T-helper 2 cell treated with Interferon-gamma antibody and Interleukin-4, amounts not matched to agents 5 μg/mL and 100 μg/mL, for 36 hours (primary cell): ENCODE measurements around the gene STAC2.

ENCODE experiments used
- DNase-seq: peaks from one replicate; pipeline ENCODE4 v3.0.0; 2021; ENCODE audit warnings: low spot score
- H3K27ac Mint-ChIP-seq: one replicate; pipeline ENCODE4 v1.8.0; 2021; ENCODE audit warnings: mild to moderate bottlenecking, mixed read lengths
- H3K27me3 Mint-ChIP-seq: one replicate; pipeline ENCODE4 v1.8.0; 2021; ENCODE audit warnings: low read depth, mixed read lengths
- H3K36me3 Mint-ChIP-seq: one replicate; pipeline ENCODE4 v1.8.0; 2021; ENCODE audit warnings: low read depth, mixed read lengths
- H3K4me1 Mint-ChIP-seq: one replicate; pipeline ENCODE4 v1.8.0; 2021; ENCODE audit warnings: low read depth, mixed read lengths
- H3K4me3 Mint-ChIP-seq: one replicate; pipeline ENCODE4 v1.8.0; 2022; ENCODE audit warnings: mild to moderate bottlenecking, moderate library complexity, mixed read lengths
- H3K9me3 Mint-ChIP-seq: one replicate; pipeline ENCODE4 v1.8.0; 2021; ENCODE audit warnings: mixed read lengths

Gene STAC2

DNA sequence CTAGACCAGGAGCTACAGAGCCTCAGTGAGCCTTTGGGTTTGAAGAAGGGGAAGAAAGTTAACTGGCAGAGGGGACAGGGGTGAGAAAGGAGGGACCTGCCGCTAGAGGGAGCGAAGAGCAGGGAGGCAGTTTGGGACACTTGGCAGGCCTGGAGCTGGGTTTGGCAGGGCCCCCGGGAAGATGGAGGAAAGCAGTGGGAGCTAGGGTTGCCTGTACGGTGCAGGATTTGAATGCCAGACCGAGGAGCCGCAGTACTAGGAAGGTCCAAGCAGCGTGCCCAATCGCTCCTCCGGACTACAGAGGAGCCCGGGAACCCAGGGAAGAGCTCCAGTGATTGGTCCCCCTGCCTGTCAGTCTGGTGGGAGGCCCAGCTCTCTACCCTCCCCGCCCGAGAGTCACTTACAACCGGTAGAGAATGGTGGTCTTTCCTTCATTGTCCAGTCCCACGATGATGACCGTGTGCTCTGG lies 61.0 kb downstream of the STAC2 start:
- peak overlapping the region; percentile 85 for H3K4me3 Mint-ChIP-seq
- H3K4me1 Mint-ChIP-seq, result peaks cover 17% of the 10 kb centered on the region
- peak; percentile 70 for DNase-seq
- H3K36me3 Mint-ChIP-seq, result no peaks in the 10 kb centered on the region
- no peak overlapping the region for H3K27ac Mint-ChIP-seq
- H3K27me3 Mint-ChIP-seq, result peaks cover 39% of the 10 kb centered on the region
- peaks cover 3% of the 10 kb centered on the region for H3K9me3 Mint-ChIP-seq

GRCh38 chr17:39161962-39162361 lies 63.8 kb downstream of the STAC2 start:
- no peak overlapping the region for H3K4me3 Mint-ChIP-seq
- H3K27ac Mint-ChIP-seq, result no peak overlapping the region
- DNase-seq, result no peak

More at GRCh38 chr17:39161962-39162361, 63.8 kb downstream of the STAC2 start:
- Mint-ChIP-seq H3K36me3 (no peaks in the 10 kb centered on the region), H3K9me3 (no peaks in the 10 kb centered on the region), H3K4me1 (peaks cover 9% of the 10 kb centered on the region), H3K27me3 (peaks cover 31% of the 10 kb centered on the region)
